Measurements from ENCODE around the gene PIEZO1. TPM values are rescaled to one million over a fixed set of nuclear protein-coding genes. Genes with fewer than 3 reads are reported as not detected.
"Not testable (repeated sequence)": the region's sequence is repeated elsewhere in the genome, so short reads cannot be mapped to it uniquely, and the experiment has no call there.

The PIEZO1 gene
- total and polyA plus RNA-seq, 11 donors = 14.2 to 59.7 (median 31.2) TPM

- TF ChIP-seq CTCF (IDR thresholded peaks at IDR 0.05) (no peak), POLR2A (IDR thresholded peaks at IDR 0.05) (no peak)
- peaks cover 0 to 21% (median 7%) of the 10 kb centered on the region in 9 donors for H3K27me3 ChIP-seq
- peak in 1 of 4 donors; percentile 6 for ATAC-seq
Observed at GRCh38 chr16:88792078-88792550, 7.1 kb upstream of the PIEZO1 start.

GRCh38 chr16:88790312-88791211 lies 5.5 kb upstream of the PIEZO1 start:
- TF ChIP-seq POLR2A (IDR thresholded peaks at IDR 0.05) = no peak
- no peak for TF ChIP-seq CTCF (IDR thresholded peaks at IDR 0.05)
- Histone ChIP-seq H3K9me3 (no peaks in the 10 kb centered on the region), H3K4me1 (peaks cover 0 to 41% (median 3%) of the 10 kb centered on the region in 12 donors), H3K27ac (peak overlapping the region in 4 of 12 donors; percentile 14 to 83 (median 16)), H3K27me3 (peaks cover 0 to 21% (median 7%) of the 10 kb centered on the region in 9 donors), H3K4me3 (peak overlapping the region in 1 of 12 donors; percentile 41), H3K36me3 (no peaks in the 10 kb centered on the region)
- intact Hi-C loops (cut with DNase I) = no loop called here
- DNase-seq (no peak), ATAC-seq (peak in 3 of 4 donors; percentile 45 to 72 (median 53))
- 24 to 29% (median 27%) methylated on average over 17 to 24 of the region's 24 CpGs for WGBS, 4 donors

More at GRCh38 chr16:88792078-88792550, 7.1 kb upstream of the PIEZO1 start:
- DNase-seq = peak in 1 of 5 donors; percentile 17
- Histone ChIP-seq H3K36me3 (no peaks in the 10 kb centered on the region), H3K27ac (no peak overlapping the region), H3K4me3 (no peak overlapping the region), H3K9me3 (no peaks in the 10 kb centered on the region), H3K4me1 (peaks cover 0 to 38% (median 2%) of the 10 kb centered on the region in 12 donors)
- WGBS, 4 donors = 62 to 77% (median 68%) methylated on average over 6 to 13 of the region's 13 CpGs
- intact Hi-C loops (cut with DNase I) = no loop called here

GRCh38 chr16:88789594-88789993 lies 4.6 kb upstream of the PIEZO1 start:
- H3K27ac ChIP-seq = peak overlapping the region in 1 of 12 donors; percentile 83
- DNase-seq (no peak), ATAC-seq (peak in 1 of 4 donors; percentile 44)
- H3K9me3 ChIP-seq = no peaks in the 10 kb centered on the region
- intact Hi-C loops (cut with DNase I) = no loop called here
- H3K4me1 ChIP-seq = peaks cover 0 to 43% (median 3%) of the 10 kb centered on the region in 12 donors
- TF ChIP-seq POLR2A (IDR thresholded peaks at IDR 0.05) (no peak), CTCF (IDR thresholded peaks at IDR 0.05) (no peak)
- H3K4me3 ChIP-seq = peak overlapping the region in 1 of 12 donors; percentile 41
- 84 to 93% (median 89%) methylated on average over 7 of the region's 7 CpGs for WGBS, 4 donors
- H3K36me3 ChIP-seq = no peaks in the 10 kb centered on the region
- H3K27me3 ChIP-seq = peaks cover 0 to 21% (median 7%) of the 10 kb centered on the region in 9 donors

GRCh38 chr16:88788749-88789148 lies 3.7 kb upstream of the PIEZO1 start:
- intact Hi-C loops (cut with DNase I); ATAC-seq; DNase-seq; H3K36me3 ChIP-seq; H3K9me3 ChIP-seq; H3K4me3 ChIP-seq; H3K27ac ChIP-seq: not testable (repeated sequence)
- Histone ChIP-seq H3K27me3 (peaks cover 0 to 21% (median 4%) of the 10 kb centered on the region in 9 donors), H3K4me1 (peaks cover 0 to 46% (median 7%) of the 10 kb centered on the region in 12 donors)
- 95 to 97% (median 96%) methylated on average over 8 of the region's 8 CpGs for WGBS, 4 donors

All from heart left ventricle (tissue), 16 donors.